Upper lobe of right lung (tissue), 1 donor: ENCODE measurements around the gene PEX11G. TPM values are rescaled to one million over a fixed set of nuclear protein-coding genes. Genes with fewer than 3 reads are reported as not detected.

Experiments used
- ATAC-seq: fragments of 200-7000 bp; cut with Tn5 transposase; one replicate; pipeline ENCODE4 v1.9.1; 2020; ENCODE audit warnings: mild to moderate bottlenecking, moderate library complexity
- DNase-seq: peaks from one replicate; pipeline ENCODE4 v3.0.0-alpha.2; 2020
- H3K27ac ChIP-seq: fragments of 200-600 bp; one replicate; pipeline ENCODE4 v1.8.0; 2022
- H3K27me3 ChIP-seq: fragments of 200-600 bp; one replicate; pipeline ENCODE4 v1.8.0; 2022; ENCODE audit warnings: mild to moderate bottlenecking
- H3K36me3 ChIP-seq: fragments of 200-600 bp; one replicate; pipeline ENCODE4 v1.8.0; 2022
- H3K4me1 ChIP-seq: fragments of 200-600 bp; one replicate; pipeline ENCODE4 v1.8.0; 2022
- H3K4me3 ChIP-seq: fragments of 200-600 bp; one replicate; pipeline ENCODE4 v1.8.0; 2022; ENCODE audit warnings: mild to moderate bottlenecking
- H3K9me3 ChIP-seq: fragments of 200-600 bp; one replicate; pipeline ENCODE4 v1.8.0; 2022
- CTCF ChIP-seq: fragments of 200-600 bp; IDR thresholded peaks from one replicate; pipeline ENCODE4 v1.8.0; 2022; ENCODE audit warnings: antibody characterized with exemption
- intact Hi-C: fragments of 100-400 bp; cut with DNase I; formaldehyde crosslinking; loops from one replicate; pipeline ENCODE4 v1.11.0; 2022
- total RNA-seq: library from RNA; stranded (reverse); fragmentation: NEBNext Ultra II Directional; extraction: Animal tissue kit (Norgen Biotek cat#: 25700); gene quantifications from one replicate; pipeline ENCODE4 v1.2.1, GENCODE V29; 2021
- donor health status: DM: no; HTN: yes; CAD: no; lungs with severe emphysema.

Gene PEX11G
- total RNA-seq, 1 donor from 2014 or later = 3.6 TPM

- peaks cover 16% of the 10 kb centered on the region for H3K4me1 ChIP-seq
- no peaks in the 10 kb centered on the region for H3K36me3 ChIP-seq
- intact Hi-C loops = no loop called here
- H3K9me3 ChIP-seq = no peaks in the 10 kb centered on the region
- H3K27me3 ChIP-seq = no peaks in the 10 kb centered on the region
- no peak for TF ChIP-seq CTCF
- peak overlapping the region; percentile 82 for H3K4me3 ChIP-seq
- no peak for DNase-seq
- H3K27ac ChIP-seq = peak overlapping the region; percentile 89
- ATAC-seq = no peak
Measured at GRCh38 chr19:7516333-7516732, 27.5 kb upstream of the PEX11G start.

- ATAC-seq = peak; percentile 91
Measured at GRCh38 chr19:7515645-7516151, 26.9 kb upstream of the PEX11G start, which contains the start of gene ZNF358. TSS of gene ZNF358 (plus strand) at chr19:7516103. CDS start at chr19:7519243, 3,140 bp downstream.

GRCh38 chr19:7515110-7515644 lies 26.3 kb upstream of the PEX11G start:
- no peak for TF ChIP-seq CTCF
- Histone ChIP-seq H3K4me1 (peaks cover 16% of the 10 kb centered on the region), H3K27me3 (no peaks in the 10 kb centered on the region), H3K9me3 (no peaks in the 10 kb centered on the region), H3K4me3 (peak overlapping the region; percentile 52), H3K36me3 (no peaks in the 10 kb centered on the region), H3K27ac (peak overlapping the region; percentile 92)
- intact Hi-C loops = no loop called here
- DNase-seq (no peak), ATAC-seq (peak; percentile 44)

More at GRCh38 chr19:7515645-7516151, 26.9 kb upstream of the PEX11G start, which contains the start of gene ZNF358:
- no peak for TF ChIP-seq CTCF
- DNase-seq = peak; percentile 87
- Histone ChIP-seq H3K36me3 (no peaks in the 10 kb centered on the region), H3K4me3 (peak within 1 kb of the TSS; percentile 82), H3K27me3 (no peaks in the 10 kb centered on the region), H3K4me1 (peaks cover 16% of the 10 kb centered on the region), H3K9me3 (no peaks in the 10 kb centered on the region), H3K27ac (peak within 1 kb of the TSS; percentile 92)
- intact Hi-C loops = no loop called here

GRCh38 chr19:7513809-7514642 lies 25.2 kb upstream of the PEX11G start:
- Histone ChIP-seq H3K4me3 (no peak overlapping the region), H3K4me1 (peaks cover 16% of the 10 kb centered on the region), H3K9me3 (no peaks in the 10 kb centered on the region), H3K27ac (peak overlapping the region; percentile 92), H3K27me3 (no peaks in the 10 kb centered on the region), H3K36me3 (no peaks in the 10 kb centered on the region)
- TF ChIP-seq CTCF = no peak
- no peak for DNase-seq
- intact Hi-C loops = no loop called here
- ATAC-seq = no peak

GRCh38 chr19:7512400-7512851 lies 23.6 kb upstream of the PEX11G start:
- TF ChIP-seq CTCF = no peak
- Histone ChIP-seq H3K27me3 (no peaks in the 10 kb centered on the region), H3K9me3 (no peaks in the 10 kb centered on the region), H3K27ac (no peak overlapping the region), H3K4me3 (no peak overlapping the region), H3K36me3 (no peaks in the 10 kb centered on the region), H3K4me1 (peaks cover 16% of the 10 kb centered on the region)
- DNase-seq = no peak
- intact Hi-C loops = no loop called here
- ATAC-seq = no peak
